GM06990 (cell line): ENCODE measurements around the gene TMTC1.

Experiments used
- DNase-seq: peaks from one replicate; pipeline ENCODE4 v3.0.0-alpha.2; 2011; ENCODE audit not compliant: insufficient read length; ENCODE audit errors: extremely low read depth
- H3K27me3 ChIP-seq: replicated peaks from 2 replicates; pipeline ENCODE4 v1.6.0; 2011; ENCODE audit warnings: low read length; ENCODE audit not compliant: control insufficient read depth, insufficient read depth
- H3K36me3 ChIP-seq: 2 replicates; pipeline ENCODE4 v1.5.1; 2011; ENCODE audit warnings: low read length; ENCODE audit not compliant: control insufficient read depth, insufficient read depth
- H3K4me3 ChIP-seq: replicated peaks from 2 replicates; pipeline ENCODE4 v1.5.1; 2011; ENCODE audit warnings: low read depth, mild to moderate bottlenecking, control low read depth, low read length
- CTCF ChIP-seq: IDR thresholded peaks from 2 replicates; pipeline ENCODE4 v1.5.1; 2011; ENCODE audit warnings: low read length, control low read depth, mild to moderate bottlenecking, inconsistent platforms; ENCODE audit not compliant: insufficient read depth, poor library complexity, severe bottlenecking

Gene TMTC1

GRCh38 chr12:29741342-29742241, 42.1 kb downstream of the TMTC1 start:
- no peaks in the 10 kb centered on the region for H3K36me3 ChIP-seq
- TF ChIP-seq CTCF = no peak
- DNase-seq = no peak
- H3K27me3 ChIP-seq = no peaks in the 10 kb centered on the region
- H3K4me3 ChIP-seq = no peak overlapping the region

GRCh38 chr12:29739279-29739991, 44.3 kb downstream of the TMTC1 start:
- Histone ChIP-seq H3K27me3 (no peaks in the 10 kb centered on the region), H3K4me3 (no peak overlapping the region), H3K36me3 (no peaks in the 10 kb centered on the region)
- no peak for DNase-seq
- no peak for TF ChIP-seq CTCF

GRCh38 chr12:29738365-29738764, 45.4 kb downstream of the TMTC1 start:
- no peak for TF ChIP-seq CTCF
- H3K36me3 ChIP-seq = no peaks in the 10 kb centered on the region
- no peak for DNase-seq
- no peak overlapping the region for H3K4me3 ChIP-seq
- no peaks in the 10 kb centered on the region for H3K27me3 ChIP-seq

GRCh38 chr12:29737644-29738043, 46.1 kb downstream of the TMTC1 start:
- no peak overlapping the region for H3K4me3 ChIP-seq
- DNase-seq = no peak
- H3K27me3 ChIP-seq = no peaks in the 10 kb centered on the region
- no peak for TF ChIP-seq CTCF
- no peaks in the 10 kb centered on the region for H3K36me3 ChIP-seq

- TF ChIP-seq CTCF = no peak
- H3K27me3 ChIP-seq = no peaks in the 10 kb centered on the region
These were observed 48.1 kb downstream of the TMTC1 start for GRCh38 chr12:29735604-29736003.

More at GRCh38 chr12:29735604-29736003, 48.1 kb downstream of the TMTC1 start:
- no peak overlapping the region for H3K4me3 ChIP-seq
- DNase-seq = no peak
- no peaks in the 10 kb centered on the region for H3K36me3 ChIP-seq
